ENCODE measurements around the gene ITPR1. TPM values are rescaled to one million over a fixed set of nuclear protein-coding genes. Genes with fewer than 3 reads are reported as not detected.
A peak's percentile ranks its signal among the peaks of the same experiment; 100 is the strongest.

Gene ITPR1
- total and polyA plus RNA-seq, 10 of the 15 experiments (the other 5 are each of a cell fraction or from before 2014, with no cell fraction given) = 12.2 to 239 (median 28.4) TPM

DNA sequence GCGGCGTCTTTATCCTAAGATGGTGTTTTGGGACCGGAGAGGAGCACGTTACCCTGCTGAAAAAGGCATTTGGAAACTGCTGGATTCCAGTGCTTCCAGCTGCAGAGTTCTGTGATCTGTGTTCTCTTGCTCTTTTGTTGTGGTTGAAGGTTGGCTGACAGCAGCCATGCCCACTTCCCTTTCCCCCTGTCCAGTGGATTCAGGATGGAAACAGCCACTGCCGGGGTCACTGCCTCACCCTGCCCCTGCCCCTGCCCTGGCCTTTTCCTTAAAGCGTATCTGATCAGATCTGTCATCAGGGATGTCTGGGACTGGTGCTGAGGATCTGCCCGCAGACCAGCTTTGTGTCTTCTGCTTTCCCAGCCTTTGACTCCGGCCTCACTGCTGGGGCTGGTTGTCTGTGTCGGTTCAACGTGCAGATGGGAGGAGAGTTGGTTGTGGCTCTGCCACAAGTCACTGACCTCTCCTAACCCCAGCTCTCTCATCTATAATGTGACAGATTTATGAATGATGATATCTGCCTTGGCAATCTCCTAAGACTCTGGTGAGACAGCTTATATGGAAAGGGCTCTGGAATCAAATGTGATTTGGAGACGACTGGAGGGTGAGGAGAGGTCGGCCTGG lies 266.7 kb downstream of the ITPR1 start (continued):
- TF ChIP-seq SP1 (IDR thresholded peaks at IDR 0.05; ENCODE audit: low read depth, low read length) (no peak), SREBF1 (IDR thresholded peaks at IDR 0.05; ENCODE audit: low read length) (no peak), SIN3A (IDR thresholded peaks at IDR 0.05; ENCODE audit: low read depth, low read length) (no peak), CBX5 (IDR thresholded peaks at IDR 0.05; ENCODE audit: low read depth) (no peak), HDAC6 (IDR thresholded peaks at IDR 0.05; ENCODE audit: unreplicated experiment) (no peak), TCF12 (IDR thresholded peaks at IDR 0.05; ENCODE audit: low read depth, low read length) (no peak), GATAD2B (conservative IDR thresholded peaks at IDR 0.05; ENCODE audit: low read depth) (peak; percentile 43; the same call in 1 of the 2 replicates), CBX3 (IDR thresholded peaks at IDR 0.05; ENCODE audit: borderline replicate concordance, low read depth) (no peak), JUND (IDR thresholded peaks at IDR 0.05; ENCODE audit: low read depth, low read length) (no peak), IKZF1 (conservative IDR thresholded peaks at IDR 0.05) (peak; percentile 81), ZNF274 (IDR thresholded peaks at IDR 0.05; ENCODE audit: insufficient read depth, insufficient read length) (no peak), NR2F1 (conservative IDR thresholded peaks at IDR 0.05) (peak; percentile 86), SRF (IDR thresholded peaks at IDR 0.05; ENCODE audit: low read depth in 2 of 2, low read length in 2 of 2) (no peak), SIX5 (IDR thresholded peaks at IDR 0.05; ENCODE audit: low read depth, low read length, severe bottlenecking) (no peak)
- TF ChIP-seq, protein P1, sequence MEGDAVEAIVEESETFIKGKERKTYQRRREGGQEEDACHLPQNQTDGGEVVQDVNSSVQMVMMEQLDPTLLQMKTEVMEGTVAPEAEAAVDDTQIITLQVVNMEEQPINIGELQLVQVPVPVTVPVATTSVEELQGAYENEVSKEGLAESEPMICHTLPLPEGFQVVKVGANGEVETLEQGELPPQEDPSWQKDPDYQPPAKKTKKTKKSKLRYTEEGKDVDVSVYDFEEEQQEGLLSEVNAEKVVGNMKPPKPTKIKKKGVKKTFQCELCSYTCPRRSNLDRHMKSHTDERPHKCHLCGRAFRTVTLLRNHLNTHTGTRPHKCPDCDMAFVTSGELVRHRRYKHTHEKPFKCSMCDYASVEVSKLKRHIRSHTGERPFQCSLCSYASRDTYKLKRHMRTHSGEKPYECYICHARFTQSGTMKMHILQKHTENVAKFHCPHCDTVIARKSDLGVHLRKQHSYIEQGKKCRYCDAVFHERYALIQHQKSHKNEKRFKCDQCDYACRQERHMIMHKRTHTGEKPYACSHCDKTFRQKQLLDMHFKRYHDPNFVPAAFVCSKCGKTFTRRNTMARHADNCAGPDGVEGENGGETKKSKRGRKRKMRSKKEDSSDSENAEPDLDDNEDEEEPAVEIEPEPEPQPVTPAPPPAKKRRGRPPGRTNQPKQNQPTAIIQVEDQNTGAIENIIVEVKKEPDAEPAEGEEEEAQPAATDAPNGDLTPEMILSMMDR (IDR thresholded peaks at IDR 0.05 in 2 of 3, conservative IDR thresholded peaks at IDR 0.05 in 1 of 3; ENCODE audit: control insufficient read depth in 2 of 3, extremely low read depth in 1 of 3, insufficient read depth in 1 of 3, low read depth in 3 of 3, low read length in 3 of 3) = no peak
- TF ChIP-seq, protein P2, sequence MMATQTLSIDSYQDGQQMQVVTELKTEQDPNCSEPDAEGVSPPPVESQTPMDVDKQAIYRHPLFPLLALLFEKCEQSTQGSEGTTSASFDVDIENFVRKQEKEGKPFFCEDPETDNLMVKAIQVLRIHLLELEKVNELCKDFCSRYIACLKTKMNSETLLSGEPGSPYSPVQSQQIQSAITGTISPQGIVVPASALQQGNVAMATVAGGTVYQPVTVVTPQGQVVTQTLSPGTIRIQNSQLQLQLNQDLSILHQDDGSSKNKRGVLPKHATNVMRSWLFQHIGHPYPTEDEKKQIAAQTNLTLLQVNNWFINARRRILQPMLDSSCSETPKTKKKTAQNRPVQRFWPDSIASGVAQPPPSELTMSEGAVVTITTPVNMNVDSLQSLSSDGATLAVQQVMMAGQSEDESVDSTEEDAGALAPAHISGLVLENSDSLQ (IDR thresholded peaks at IDR 0.05) = no peak
- TF ChIP-seq, protein P3, sequence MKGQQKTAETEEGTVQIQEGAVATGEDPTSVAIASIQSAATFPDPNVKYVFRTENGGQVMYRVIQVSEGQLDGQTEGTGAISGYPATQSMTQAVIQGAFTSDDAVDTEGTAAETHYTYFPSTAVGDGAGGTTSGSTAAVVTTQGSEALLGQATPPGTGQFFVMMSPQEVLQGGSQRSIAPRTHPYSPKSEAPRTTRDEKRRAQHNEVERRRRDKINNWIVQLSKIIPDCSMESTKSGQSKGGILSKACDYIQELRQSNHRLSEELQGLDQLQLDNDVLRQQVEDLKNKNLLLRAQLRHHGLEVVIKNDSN (IDR thresholded peaks at IDR 0.05; ENCODE audit: borderline replicate concordance, extremely low read length, insufficient read depth, low read depth, low read length) = no peak
- TF ChIP-seq, protein P4, sequence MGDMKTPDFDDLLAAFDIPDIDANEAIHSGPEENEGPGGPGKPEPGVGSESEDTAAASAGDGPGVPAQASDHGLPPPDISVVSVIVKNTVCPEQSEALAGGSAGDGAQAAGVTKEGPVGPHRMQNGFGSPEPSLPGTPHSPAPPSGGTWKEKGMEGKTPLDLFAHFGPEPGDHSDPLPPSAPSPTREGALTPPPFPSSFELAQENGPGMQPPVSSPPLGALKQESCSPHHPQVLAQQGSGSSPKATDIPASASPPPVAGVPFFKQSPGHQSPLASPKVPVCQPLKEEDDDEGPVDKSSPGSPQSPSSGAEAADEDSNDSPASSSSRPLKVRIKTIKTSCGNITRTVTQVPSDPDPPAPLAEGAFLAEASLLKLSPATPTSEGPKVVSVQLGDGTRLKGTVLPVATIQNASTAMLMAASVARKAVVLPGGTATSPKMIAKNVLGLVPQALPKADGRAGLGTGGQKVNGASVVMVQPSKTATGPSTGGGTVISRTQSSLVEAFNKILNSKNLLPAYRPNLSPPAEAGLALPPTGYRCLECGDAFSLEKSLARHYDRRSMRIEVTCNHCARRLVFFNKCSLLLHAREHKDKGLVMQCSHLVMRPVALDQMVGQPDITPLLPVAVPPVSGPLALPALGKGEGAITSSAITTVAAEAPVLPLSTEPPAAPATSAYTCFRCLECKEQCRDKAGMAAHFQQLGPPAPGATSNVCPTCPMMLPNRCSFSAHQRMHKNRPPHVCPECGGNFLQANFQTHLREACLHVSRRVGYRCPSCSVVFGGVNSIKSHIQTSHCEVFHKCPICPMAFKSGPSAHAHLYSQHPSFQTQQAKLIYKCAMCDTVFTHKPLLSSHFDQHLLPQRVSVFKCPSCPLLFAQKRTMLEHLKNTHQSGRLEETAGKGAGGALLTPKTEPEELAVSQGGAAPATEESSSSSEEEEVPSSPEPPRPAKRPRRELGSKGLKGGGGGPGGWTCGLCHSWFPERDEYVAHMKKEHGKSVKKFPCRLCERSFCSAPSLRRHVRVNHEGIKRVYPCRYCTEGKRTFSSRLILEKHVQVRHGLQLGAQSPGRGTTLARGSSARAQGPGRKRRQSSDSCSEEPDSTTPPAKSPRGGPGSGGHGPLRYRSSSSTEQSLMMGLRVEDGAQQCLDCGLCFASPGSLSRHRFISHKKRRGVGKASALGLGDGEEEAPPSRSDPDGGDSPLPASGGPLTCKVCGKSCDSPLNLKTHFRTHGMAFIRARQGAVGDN (IDR thresholded peaks at IDR 0.05) = no peak; the same call in 1 of the 2 replicates
- TF ChIP-seq, protein P5, sequence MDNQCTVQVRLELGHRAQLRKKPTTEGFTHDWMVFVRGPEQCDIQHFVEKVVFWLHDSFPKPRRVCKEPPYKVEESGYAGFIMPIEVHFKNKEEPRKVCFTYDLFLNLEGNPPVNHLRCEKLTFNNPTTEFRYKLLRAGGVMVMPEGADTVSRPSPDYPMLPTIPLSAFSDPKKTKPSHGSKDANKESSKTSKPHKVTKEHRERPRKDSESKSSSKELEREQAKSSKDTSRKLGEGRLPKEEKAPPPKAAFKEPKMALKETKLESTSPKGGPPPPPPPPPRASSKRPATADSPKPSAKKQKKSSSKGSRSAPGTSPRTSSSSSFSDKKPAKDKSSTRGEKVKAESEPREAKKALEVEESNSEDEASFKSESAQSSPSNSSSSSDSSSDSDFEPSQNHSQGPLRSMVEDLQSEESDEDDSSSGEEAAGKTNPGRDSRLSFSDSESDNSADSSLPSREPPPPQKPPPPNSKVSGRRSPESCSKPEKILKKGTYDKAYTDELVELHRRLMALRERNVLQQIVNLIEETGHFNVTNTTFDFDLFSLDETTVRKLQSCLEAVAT (IDR thresholded peaks at IDR 0.05) = peak; percentile 49

Data from GM12878 (cell line).